C4-2B (cell line): ENCODE data around the gene PLEKHO1.

Source experiments
- H3K27ac ChIP-seq: fragments of 450-650 bp; 2 replicates; pipeline ENCODE4 v1.5.1; 2017
- ZFX ChIP-seq: fragments of 450-650 bp; IDR thresholded peaks from 2 replicates; pipeline ENCODE4 v1.6.1; 2017
- TF ChIP-seq, protein P1 (sequence below): fragments of 450-650 bp; conservative IDR thresholded peaks from 2 replicates; pipeline ENCODE4 v1.5.1; 2017; ENCODE audit warnings: mild to moderate bottlenecking

PLEKHO1 gene

DNA sequence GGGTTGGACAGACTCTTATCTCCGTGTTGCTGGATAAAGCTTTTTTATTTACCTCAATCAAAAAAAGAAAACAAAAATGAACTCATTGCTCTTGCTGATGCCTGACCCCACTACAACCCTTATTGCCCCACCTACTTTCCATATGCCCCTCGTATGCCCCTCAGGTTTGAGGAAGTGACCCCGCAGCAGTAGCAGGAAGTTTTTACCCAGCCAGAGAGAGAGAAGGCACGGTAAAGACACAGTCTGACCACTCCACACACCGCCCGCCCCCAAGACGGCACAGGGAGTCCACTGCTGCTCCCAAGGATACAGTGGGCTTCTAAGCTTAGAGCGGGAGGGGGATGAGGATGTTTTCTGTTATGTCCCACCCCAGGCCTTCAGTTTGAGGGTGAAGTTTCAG, 9.8 kb downstream of the PLEKHO1 start:
- no peak overlapping the region for H3K27ac ChIP-seq
- TF ChIP-seq, protein P1, sequence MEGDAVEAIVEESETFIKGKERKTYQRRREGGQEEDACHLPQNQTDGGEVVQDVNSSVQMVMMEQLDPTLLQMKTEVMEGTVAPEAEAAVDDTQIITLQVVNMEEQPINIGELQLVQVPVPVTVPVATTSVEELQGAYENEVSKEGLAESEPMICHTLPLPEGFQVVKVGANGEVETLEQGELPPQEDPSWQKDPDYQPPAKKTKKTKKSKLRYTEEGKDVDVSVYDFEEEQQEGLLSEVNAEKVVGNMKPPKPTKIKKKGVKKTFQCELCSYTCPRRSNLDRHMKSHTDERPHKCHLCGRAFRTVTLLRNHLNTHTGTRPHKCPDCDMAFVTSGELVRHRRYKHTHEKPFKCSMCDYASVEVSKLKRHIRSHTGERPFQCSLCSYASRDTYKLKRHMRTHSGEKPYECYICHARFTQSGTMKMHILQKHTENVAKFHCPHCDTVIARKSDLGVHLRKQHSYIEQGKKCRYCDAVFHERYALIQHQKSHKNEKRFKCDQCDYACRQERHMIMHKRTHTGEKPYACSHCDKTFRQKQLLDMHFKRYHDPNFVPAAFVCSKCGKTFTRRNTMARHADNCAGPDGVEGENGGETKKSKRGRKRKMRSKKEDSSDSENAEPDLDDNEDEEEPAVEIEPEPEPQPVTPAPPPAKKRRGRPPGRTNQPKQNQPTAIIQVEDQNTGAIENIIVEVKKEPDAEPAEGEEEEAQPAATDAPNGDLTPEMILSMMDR, result no peak
- TF ChIP-seq ZFX, result no peak

DNA sequence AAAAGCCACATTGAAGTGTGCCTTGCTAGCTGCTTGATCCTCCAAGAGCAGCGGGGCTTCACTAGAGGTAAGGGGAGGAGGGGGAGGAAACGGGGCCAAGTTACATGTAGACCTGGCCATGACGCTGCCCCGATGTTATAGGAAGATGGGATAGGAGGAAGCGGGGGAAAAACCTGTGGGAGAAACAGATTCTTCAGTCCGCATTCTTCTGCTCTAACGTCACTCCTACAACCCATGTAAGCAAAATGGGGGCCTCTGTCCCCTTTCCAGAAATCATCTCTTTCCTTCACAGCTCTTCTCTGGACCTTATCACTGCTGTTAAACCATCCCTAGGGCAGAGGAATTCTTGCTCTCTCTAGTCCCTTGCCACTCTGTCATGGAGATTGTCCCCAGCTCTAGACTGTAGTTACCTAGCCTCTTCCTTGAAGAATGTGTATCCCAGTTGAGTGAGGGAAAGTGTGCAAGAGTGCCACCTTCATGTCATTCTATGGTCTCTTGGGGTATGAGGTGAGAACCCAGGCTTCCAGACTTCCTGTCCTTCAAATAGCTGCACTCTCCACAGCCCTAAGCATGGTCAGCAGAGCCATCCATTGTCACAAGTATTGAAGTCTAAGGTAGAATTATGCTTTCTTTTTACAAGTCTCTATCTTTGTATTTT, 11.4 kb downstream of the PLEKHO1 start:
- no peak overlapping the region for H3K27ac ChIP-seq
- TF ChIP-seq, protein P1, result no peak
- TF ChIP-seq ZFX, result no peak

DNA sequence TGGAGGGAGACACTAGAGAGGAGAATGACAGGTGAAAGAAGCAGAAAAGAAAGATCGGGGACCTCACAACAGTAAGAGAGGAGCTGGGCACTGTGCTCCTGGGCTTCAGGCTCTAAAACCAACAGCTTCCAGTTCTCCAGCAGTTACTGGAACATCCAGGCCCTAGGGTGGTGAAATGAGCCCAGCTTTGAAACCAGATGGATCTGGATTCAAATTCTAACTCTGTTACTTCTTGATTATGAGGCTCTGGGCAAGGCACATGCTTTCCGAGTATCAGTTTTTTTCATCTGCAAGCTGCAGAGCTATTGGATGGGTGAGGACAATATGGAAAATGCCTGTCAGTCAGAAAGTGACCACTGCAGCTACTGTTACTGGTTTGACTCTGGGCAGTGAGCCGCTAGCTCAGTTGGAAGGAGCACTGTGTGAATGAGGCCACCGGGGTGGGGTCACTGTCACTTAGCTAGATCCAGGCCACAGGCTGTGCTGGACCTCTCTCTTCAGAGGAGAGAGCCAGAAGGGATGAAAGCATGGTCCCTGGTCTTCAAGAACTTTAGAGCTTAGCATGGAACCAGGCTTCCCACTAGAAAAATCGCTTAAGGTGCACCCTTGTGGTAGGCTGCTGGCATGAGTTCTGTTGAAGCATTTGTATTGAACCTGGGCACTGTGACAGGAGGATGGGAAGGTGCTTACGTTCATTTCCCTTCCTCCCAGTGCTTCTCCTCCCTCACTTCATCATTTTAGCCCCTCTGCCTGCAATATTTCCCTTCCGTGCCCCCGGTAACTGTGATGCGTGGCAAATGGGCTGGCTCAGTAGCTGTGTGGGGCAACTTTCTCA, 12.2 kb downstream of the PLEKHO1 start:
- TF ChIP-seq, protein P1, result no peak
- TF ChIP-seq ZFX, result no peak

DNA sequence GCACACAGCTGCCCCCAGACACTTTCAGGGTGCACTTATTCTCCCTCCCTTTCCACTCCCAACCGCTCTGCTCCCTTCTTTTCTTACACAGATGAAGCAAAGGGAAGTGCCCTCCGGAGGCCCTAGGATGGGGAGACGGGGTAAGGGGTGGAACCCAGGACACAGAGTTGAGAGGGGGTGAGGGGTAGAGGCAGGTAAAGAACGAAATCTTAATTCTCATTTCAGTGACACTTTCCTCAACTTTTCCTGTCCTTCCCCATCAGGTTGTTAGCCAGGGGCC, 12.8 kb downstream of the PLEKHO1 start:
- TF ChIP-seq, protein P1, result no peak
- no peak for TF ChIP-seq ZFX
- H3K27ac ChIP-seq, result no peak overlapping the region

More for the DNA sequence above, 12.2 kb downstream of the PLEKHO1 start:
- H3K27ac ChIP-seq, result no peak overlapping the region

DNA sequence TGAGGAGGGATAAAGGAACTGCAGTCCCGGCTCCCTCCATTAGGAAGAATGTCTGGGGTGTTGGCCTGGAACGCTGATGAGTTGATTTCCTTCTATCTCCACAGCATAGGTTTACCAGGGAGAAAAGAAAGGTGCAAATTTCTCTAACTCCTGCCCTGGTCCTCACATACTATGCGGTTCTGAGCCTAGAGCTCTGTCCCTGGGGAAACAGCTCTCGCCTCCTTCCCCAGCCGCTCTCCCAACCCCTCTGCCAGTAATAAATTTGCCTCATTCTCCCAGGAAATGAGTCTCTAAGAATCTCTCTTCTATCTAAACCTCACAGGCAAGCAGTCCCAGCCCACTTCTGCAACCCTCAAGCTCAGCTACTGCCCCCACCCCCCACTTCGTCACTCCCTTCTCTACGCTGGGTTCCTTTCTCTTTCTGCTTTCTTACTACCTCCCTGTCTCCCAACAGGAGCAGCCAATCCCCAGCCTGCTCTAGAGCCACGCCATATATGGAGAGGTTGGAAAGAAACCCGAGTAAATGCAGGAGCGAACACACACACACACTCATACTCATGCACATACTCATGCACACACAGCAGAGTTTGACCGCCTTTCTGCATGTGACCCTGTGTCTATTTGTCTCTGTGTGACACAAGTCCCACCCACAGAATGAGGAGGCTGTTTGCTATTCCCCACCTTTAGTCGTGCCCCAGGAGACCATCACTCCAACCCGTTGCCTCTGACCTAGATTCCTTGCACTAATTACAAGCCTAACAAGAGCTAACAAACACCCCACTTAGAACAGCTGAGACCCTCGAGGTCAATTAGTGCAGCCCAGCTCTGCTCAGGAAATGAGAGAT, 13.4 kb downstream of the PLEKHO1 start:
- TF ChIP-seq ZFX, result no peak
- TF ChIP-seq, protein P1, result no peak
- H3K27ac ChIP-seq, result no peak overlapping the region

DNA sequence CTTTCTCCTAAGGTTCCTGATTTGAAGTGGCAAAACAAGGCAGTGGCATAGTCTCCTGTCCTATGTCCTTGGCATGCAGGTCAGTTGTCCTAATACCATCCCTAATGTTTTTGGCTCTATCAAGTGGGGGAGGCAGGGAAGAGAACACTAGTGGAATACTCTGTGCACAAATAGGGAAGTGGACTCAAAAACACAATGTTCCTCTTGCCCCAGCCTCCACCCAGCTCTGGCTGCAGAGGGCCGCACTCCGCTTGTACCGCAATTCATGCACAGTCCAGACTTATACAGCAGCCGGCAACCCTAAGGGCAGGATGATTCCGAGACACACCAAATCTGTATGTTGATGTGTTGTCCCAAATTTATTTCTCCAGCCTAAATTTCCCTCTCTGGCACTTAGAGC, 14.5 kb downstream of the PLEKHO1 start:
- TF ChIP-seq, protein P1, result no peak
- TF ChIP-seq ZFX, result no peak
- H3K27ac ChIP-seq, result no peak overlapping the region

DNA sequence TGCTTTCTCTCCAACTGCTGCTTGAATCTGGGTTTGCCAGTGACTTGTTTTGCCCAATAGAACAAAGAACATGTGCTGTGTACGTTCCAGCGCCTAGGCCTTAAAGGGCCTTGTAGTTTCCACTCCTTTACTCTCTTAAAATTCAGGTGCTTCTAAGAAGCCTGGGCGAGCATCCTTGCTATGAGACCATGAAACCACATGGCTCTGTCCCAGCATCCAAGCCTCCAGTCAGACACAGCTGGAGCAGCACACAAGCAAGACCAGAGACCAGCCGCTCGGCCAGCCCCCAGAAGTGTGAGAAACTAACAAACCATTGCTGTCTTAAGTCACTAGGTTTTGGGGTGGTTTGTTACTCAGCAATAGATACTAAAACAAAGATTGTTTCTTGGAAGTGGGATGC, 15.1 kb downstream of the PLEKHO1 start:
- no peak for TF ChIP-seq ZFX
- TF ChIP-seq, protein P1, result no peak
- H3K27ac ChIP-seq, result no peak overlapping the region
